Esophagus muscularis mucosa (tissue), 4 donors: ENCODE results near the gene BCL3. TPM values are rescaled to one million over a fixed set of nuclear protein-coding genes. Genes with fewer than 3 reads are reported as not detected.
A peak's percentile ranks its signal among the peaks of the same experiment; 100 is the strongest.

Experiments
- DNase-seq: peaks from one replicate; pipeline ENCODE4 v3.0.0-alpha.2; 2017; ENCODE audit errors: extremely low spot score
- H3K27ac ChIP-seq, 4 donors: fragments of 200-600 bp; sonication (generic); replicated peaks in 1 of 4; 1 replicate in 3 of 4; 2 replicates in 1 of 4; pipeline ENCODE4 v1.5.1; 2016 to 2019; ENCODE audit warnings: mild to moderate bottlenecking in 1 of 4
- H3K27me3 ChIP-seq, 4 donors: fragments of 200-600 bp; sonication (generic); one replicate each; pipeline versions ENCODE4 v1.5.1 to v1.6.0; 2016 to 2019
- H3K36me3 ChIP-seq, 4 donors: fragments of 200-600 bp; sonication (generic); one replicate each; pipeline ENCODE4 v1.5.1; 2016 to 2019
- H3K4me1 ChIP-seq, 4 donors: fragments of 200-600 bp; sonication (generic); one replicate each; pipeline ENCODE4 v1.5.1; 2016 to 2019
- H3K4me3 ChIP-seq, 4 donors: fragments of 200-600 bp; sonication (generic); 1 replicate in 2 of 4; 2 replicates in 2 of 4; pipeline ENCODE4 v1.5.1; 2016 to 2019; ENCODE audit warnings: mild to moderate bottlenecking in 4 of 4, moderate library complexity in 1 of 4
- H3K9me3 ChIP-seq, 4 donors: fragments of 200-600 bp; sonication (generic); 1 replicate in 3 of 4; 2 replicates in 1 of 4; pipeline ENCODE4 v1.5.1; 2016 to 2019
- EP300 ChIP-seq: sonication (generic); formaldehyde crosslinking; IDR thresholded peaks from one replicate; pipeline ENCODE4 v1.6.1; 2017; ENCODE audit warnings: antibody characterized with exemption
- POLR2A ChIP-seq: fragments of 450-650 bp; IDR thresholded peaks from one replicate; pipeline ENCODE4 v1.6.1; 2017; ENCODE audit warnings: antibody characterized with exemption, moderate library complexity, mild to moderate bottlenecking, low read depth
- POLR2AphosphoS5 ChIP-seq, 2 donors: sonication (generic); formaldehyde crosslinking; IDR thresholded peaks; one replicate each; pipeline ENCODE4 v1.6.1; 2017; ENCODE audit warnings: antibody characterized with exemption in 2 of 2
- WGBS: methylation state at CpG from one replicate; pipeline ENCODE4 v1.1.5; 2018; 5-methylcytosine and 5-hydroxymethylcytosine counted together
- intact Hi-C: fragments of 100-400 bp; cut with DNase I; formaldehyde crosslinking; loops from one replicate; pipeline ENCODE4 v1.15.1; 2023
- total RNA-seq, 4 donors: library from RNA; depleted of rRNA; stranded (reverse); fragments of >200 nt; gene quantifications; one replicate each; pipeline versions ENCODE4 v1.1.0 to v1.2.1, GENCODE V29; 2016
- TF ChIP-seq, protein P1 (sequence below), 3 experiments: fragments of 200-600 bp in 2 of 3; fragments of 450-650 bp in 1 of 3; sonication (generic) in 2 of 3; IDR thresholded peaks; one replicate each; pipeline ENCODE4 v1.5.1; 2017 to 2019; ENCODE audit warnings: antibody characterized with exemption in 3 of 3, mild to moderate bottlenecking in 2 of 3, moderate library complexity in 1 of 3

The BCL3 gene
- total RNA-seq, 4 donors from 2014 or later: 10.0 to 147 (median 20.2) TPM

DNA sequence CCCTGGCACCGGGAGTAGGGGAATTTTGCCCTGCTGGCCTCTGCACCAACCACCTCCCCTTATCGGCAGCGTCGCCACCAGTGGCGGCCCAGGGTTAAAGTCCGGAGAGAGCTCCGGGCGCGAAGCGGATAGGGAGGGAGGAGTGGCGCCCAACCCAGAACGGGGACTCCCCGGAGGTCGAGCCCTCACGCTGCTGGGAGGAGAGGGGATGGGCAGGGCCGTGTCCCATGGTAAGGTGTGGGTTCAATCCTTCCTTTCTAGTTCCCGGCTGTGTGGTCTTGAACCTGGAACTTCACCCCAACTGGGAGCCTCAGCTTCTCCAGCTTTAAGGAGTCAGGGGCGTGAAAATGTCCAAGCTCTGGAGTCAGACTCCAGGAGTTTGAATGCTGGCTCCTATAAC, 23.3 kb upstream of the BCL3 start:
- 31% methylated on average over 18 of the region's 18 CpGs for WGBS
- TF ChIP-seq, protein P1, sequence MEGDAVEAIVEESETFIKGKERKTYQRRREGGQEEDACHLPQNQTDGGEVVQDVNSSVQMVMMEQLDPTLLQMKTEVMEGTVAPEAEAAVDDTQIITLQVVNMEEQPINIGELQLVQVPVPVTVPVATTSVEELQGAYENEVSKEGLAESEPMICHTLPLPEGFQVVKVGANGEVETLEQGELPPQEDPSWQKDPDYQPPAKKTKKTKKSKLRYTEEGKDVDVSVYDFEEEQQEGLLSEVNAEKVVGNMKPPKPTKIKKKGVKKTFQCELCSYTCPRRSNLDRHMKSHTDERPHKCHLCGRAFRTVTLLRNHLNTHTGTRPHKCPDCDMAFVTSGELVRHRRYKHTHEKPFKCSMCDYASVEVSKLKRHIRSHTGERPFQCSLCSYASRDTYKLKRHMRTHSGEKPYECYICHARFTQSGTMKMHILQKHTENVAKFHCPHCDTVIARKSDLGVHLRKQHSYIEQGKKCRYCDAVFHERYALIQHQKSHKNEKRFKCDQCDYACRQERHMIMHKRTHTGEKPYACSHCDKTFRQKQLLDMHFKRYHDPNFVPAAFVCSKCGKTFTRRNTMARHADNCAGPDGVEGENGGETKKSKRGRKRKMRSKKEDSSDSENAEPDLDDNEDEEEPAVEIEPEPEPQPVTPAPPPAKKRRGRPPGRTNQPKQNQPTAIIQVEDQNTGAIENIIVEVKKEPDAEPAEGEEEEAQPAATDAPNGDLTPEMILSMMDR (IDR thresholded peaks at IDR 0.05): no peak
- TF ChIP-seq EP300: no peak
- TF ChIP-seq POLR2AphosphoS5 (IDR thresholded peaks at IDR 0.05): no peak
- TF ChIP-seq POLR2A: no peak
- Histone ChIP-seq H3K9me3 (no peaks in the 10 kb centered on the region), H3K27ac (peak overlapping the region in 2 of 4 donors; percentile 25 to 44), H3K4me3 (no peak overlapping the region), H3K4me1 (peaks cover 28 to 36% (median 32%) of the 10 kb centered on the region in 4 donors), H3K36me3 (no peaks in the 10 kb centered on the region), H3K27me3 (no peaks in the 10 kb centered on the region)
- intact Hi-C loops: no loop called here
- no peak for DNase-seq

DNA sequence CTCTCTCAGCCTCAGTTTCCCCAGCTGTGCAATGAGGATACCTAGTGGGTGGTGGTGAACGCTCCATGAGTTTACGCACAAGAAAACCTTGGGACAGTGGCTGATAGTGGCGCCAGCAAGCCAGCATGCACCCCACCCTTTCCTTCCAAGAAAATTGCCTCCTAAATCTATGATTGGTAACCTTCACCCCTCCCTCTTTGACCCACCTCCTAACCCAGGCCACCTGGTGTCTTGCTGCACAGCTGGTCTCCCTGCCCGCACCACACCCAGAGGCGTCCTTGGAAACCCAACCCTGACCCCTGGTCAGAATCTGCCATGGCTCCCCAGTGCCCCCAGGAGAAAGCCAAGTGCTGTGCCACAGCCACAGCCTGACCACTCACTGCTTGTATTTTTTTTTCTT, 22.8 kb upstream of the BCL3 start:
- 94% methylated on average over 5 of the region's 5 CpGs for WGBS
- TF ChIP-seq POLR2AphosphoS5 (IDR thresholded peaks at IDR 0.05) (no peak), EP300 (no peak), POLR2A (no peak)
- TF ChIP-seq, protein P1 (IDR thresholded peaks at IDR 0.05): no peak
- H3K4me3 ChIP-seq: no peak overlapping the region
- no peaks in the 10 kb centered on the region for H3K9me3 ChIP-seq
- peaks cover 28 to 36% (median 32%) of the 10 kb centered on the region in 4 donors for H3K4me1 ChIP-seq
- H3K27me3 ChIP-seq: no peaks in the 10 kb centered on the region
- H3K36me3 ChIP-seq: no peaks in the 10 kb centered on the region
- peak overlapping the region in 2 of 4 donors; percentile 25 to 44 for H3K27ac ChIP-seq
- intact Hi-C loops: no loop called here
- no peak for DNase-seq

DNA sequence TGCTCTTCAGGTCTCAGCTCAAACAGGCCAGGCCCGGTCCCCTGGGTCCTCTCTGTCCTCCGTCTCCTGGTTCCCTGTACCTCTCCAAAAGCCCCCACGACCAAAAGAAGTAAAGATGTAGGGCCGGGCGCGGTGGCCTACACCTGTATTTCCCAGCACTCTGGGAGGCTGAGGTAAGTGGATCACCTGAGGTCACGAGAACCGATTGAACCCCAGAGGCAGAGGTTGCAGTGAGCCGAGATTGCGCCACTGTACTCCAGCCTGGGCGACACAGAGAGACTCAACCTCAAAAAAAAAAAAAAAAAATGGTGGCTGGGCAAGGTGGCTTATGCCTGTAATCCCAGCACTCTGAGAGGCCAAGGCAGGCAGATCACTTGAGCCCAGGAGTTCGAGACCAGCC, 22.0 kb upstream of the BCL3 start:
- Histone ChIP-seq H3K27ac (no peak overlapping the region), H3K9me3 (no peaks in the 10 kb centered on the region), H3K27me3 (no peaks in the 10 kb centered on the region), H3K4me3 (no peak overlapping the region), H3K4me1 (peaks cover 28 to 34% (median 32%) of the 10 kb centered on the region in 4 donors), H3K36me3 (no peaks in the 10 kb centered on the region)
- 95% methylated on average over 12 of the region's 12 CpGs for WGBS
- TF ChIP-seq POLR2A (no peak), POLR2AphosphoS5 (IDR thresholded peaks at IDR 0.05) (no peak), EP300 (no peak)
- TF ChIP-seq, protein P1 (IDR thresholded peaks at IDR 0.05): no peak
- no peak for DNase-seq
- intact Hi-C loops: no loop called here

DNA sequence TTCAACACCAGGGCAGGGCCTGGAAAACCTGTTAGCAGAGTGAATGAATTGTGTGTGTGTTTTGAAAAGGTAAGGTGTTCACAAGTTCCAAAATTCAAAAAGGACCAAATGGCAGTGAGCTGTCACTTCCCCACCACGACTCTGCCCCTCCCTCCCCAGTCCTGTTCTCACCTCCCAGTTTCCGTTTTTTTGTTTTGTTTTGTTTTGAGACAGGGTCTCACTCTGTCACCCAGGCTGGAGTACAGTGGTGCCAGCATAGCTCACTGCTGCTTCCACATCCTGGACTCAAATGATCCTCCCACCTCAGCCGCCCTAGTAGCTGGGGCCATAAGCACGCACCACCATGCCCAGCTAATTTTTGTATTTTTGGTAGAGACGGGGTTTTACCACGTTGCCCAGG, 20.3 kb upstream of the BCL3 start:
- Histone ChIP-seq H3K27me3 (no peaks in the 10 kb centered on the region), H3K9me3 (no peaks in the 10 kb centered on the region), H3K4me1 (peaks cover 23 to 27% (median 24%) of the 10 kb centered on the region in 4 donors), H3K4me3 (no peak overlapping the region), H3K36me3 (no peaks in the 10 kb centered on the region), H3K27ac (no peak overlapping the region)
- TF ChIP-seq EP300 (no peak), POLR2AphosphoS5 (IDR thresholded peaks at IDR 0.05) (no peak), POLR2A (no peak)
- TF ChIP-seq, protein P1 (IDR thresholded peaks at IDR 0.05): no peak
- 72% methylated on average over 6 of the region's 6 CpGs for WGBS
- intact Hi-C loops: no loop called here
- no peak for DNase-seq

DNA sequence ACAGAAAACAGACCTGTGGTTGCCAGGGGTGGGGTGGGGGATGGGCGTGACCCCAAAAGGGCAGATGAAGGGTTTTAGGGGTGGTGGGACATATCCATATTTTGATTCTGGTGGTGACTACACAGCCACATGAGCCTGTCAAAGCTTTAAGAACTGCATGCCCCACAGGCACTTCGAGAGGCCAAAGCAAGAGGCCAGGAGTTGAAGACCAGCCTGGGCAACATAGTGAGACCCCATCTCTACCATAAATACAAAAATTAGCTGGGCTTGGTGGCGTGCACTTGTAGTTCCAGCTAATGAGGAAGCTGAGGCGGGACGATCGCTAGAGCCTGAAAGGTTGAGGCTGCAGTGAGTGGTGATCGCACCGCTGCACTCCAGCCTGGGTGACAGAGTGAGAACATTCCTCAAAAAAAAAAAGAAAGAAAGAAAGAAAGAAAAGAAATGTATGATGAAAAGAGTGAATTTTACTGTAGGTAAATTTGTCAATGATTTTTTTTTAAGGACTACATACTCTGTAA, 18.9 kb upstream of the BCL3 start:
- WGBS: 88% methylated on average over 8 of the region's 8 CpGs
- no peaks in the 10 kb centered on the region for H3K27me3 ChIP-seq
- H3K9me3 ChIP-seq: no peaks in the 10 kb centered on the region
- DNase-seq: no peak
- H3K4me1 ChIP-seq: peaks cover 9 to 13% (median 10%) of the 10 kb centered on the region in 4 donors
- no peak overlapping the region for H3K27ac ChIP-seq
- H3K4me3 ChIP-seq: no peak overlapping the region
- no peak for TF ChIP-seq POLR2AphosphoS5 (IDR thresholded peaks at IDR 0.05)
- TF ChIP-seq EP300: no peak
- TF ChIP-seq POLR2A: no peak
- TF ChIP-seq, protein P1 (IDR thresholded peaks at IDR 0.05): no peak
- intact Hi-C loops: no loop called here
- no peaks in the 10 kb centered on the region for H3K36me3 ChIP-seq
